ENCODE results near the gene FHL3. TPM values are rescaled to one million over a fixed set of nuclear protein-coding genes. Genes with fewer than 3 reads are reported as not detected.

The FHL3 gene
- total RNA-seq, 1 experiment from 2014 or later: 23.4 TPM

DNA sequence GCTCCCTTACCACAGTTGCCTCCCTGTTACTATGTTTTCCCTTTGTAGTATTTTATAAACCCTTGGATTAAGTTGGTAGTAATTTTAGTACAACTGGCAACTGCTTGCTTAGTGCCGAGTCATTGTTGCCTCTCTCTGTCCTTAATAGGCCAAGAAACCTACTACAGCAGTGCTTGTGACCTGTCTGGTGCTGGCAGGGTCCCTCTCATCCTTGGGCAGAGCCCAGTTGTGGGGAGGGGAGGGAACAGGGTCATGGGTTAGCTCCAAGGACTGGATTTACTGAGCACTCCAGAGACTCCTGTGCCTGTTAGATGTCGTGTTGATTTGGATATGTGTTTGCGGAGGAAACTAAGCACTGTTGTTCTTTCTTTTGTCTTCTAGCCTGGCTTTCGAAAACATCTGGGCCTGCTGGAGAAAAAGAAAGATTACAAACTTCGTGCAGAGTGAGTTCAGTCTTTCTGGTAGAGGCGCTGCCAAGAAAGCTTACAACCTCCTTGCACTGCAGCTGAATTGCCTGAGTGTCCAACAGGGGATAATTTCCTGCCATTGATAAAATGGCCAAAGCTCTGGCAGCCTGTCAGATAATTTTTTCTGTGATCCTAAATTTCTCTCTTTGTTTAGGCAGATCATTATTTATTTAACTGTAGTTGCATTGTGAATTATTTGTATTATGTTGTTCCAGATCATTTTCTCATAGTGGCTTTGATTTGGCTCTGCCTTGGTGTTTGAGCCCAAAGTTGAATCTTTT, 10.8 kb upstream of the FHL3 start:
- Histone ChIP-seq H3K27me3 (ENCODE audit: control insufficient read depth, insufficient read depth, low read length) (no peaks in the 10 kb centered on the region), H3K9me3 (ENCODE audit: control insufficient read depth, insufficient read depth, low read depth, low read length) (no peaks in the 10 kb centered on the region), H3K36me3 (ENCODE audit: control insufficient read depth, insufficient read depth, low read length) (peaks cover 20% of the 10 kb centered on the region), H3K4me1 (ENCODE audit: control insufficient read depth, insufficient read depth, low read length) (peaks cover 19% of the 10 kb centered on the region), H3K27ac (ENCODE audit: low read length) (peak overlapping the region; percentile 65), H3K4me3 (ENCODE audit: low read depth in 2 of 2, low read length in 2 of 2) (no peak overlapping the region)
- ATAC-seq (no peak), DNase-seq (ENCODE audit: low read depth, low spot score) (no peak)
- TF ChIP-seq TCF7L2 (IDR thresholded peaks at IDR 0.05; ENCODE audit: low read depth, low read length) (no peak), POLR2AphosphoS5 (IDR thresholded peaks at IDR 0.05; ENCODE audit: low read depth, low read length) (no peak), CTCF (IDR thresholded peaks at IDR 0.05) (no peak), SIN3A (IDR thresholded peaks at IDR 0.05; ENCODE audit: borderline replicate concordance, insufficient read depth, low read depth, low read length) (no peak)
- no TSS peak for BruUV-seq (replicated peaks)
- intact Hi-C loops (cut with micrococcal nuclease; ENCODE audit: unreplicated experiment) (no loop called here), in situ Hi-C loops (cut with HindIII; ENCODE audit: low pct_unique_long_range_greater_than_20kb, low sequenced_read_pairs) (no loop called here)
- POLR2A ChIA-PET: no interaction called here
- CTCF ChIA-PET: no interaction called here

- TF ChIP-seq TCF7L2 (IDR thresholded peaks at IDR 0.05; ENCODE audit: low read depth, low read length) (no peak), SIN3A (IDR thresholded peaks at IDR 0.05; ENCODE audit: borderline replicate concordance, insufficient read depth, low read depth, low read length) (no peak), CTCF (IDR thresholded peaks at IDR 0.05) (no peak), POLR2AphosphoS5 (IDR thresholded peaks at IDR 0.05; ENCODE audit: low read depth, low read length) (no peak), REST (IDR thresholded peaks at IDR 0.05; ENCODE audit: insufficient read depth in 1 of 2, low read depth in 2 of 2, low read length in 1 of 2) (no peak)
- POLR2A ChIA-PET: interaction anchor here (0.6 kb wide), 2 partner anchors 25 to 417 kb away, joined by 3 read pairs; no protein-coding TSS in a partner anchor
- Histone ChIP-seq H3K4me1 (ENCODE audit: control insufficient read depth, insufficient read depth, low read length) (peaks cover 19% of the 10 kb centered on the region), H3K27me3 (ENCODE audit: control insufficient read depth, insufficient read depth, low read length) (no peaks in the 10 kb centered on the region), H3K27ac (ENCODE audit: low read length) (no peak overlapping the region), H3K4me3 (ENCODE audit: low read depth in 2 of 2, low read length in 2 of 2) (no peak overlapping the region), H3K36me3 (ENCODE audit: control insufficient read depth, insufficient read depth, low read length) (peaks cover 14% of the 10 kb centered on the region), H3K9me3 (ENCODE audit: control insufficient read depth, insufficient read depth, low read depth, low read length) (no peaks in the 10 kb centered on the region)
- no TSS peak for BruUV-seq (replicated peaks)
- intact Hi-C loops (cut with micrococcal nuclease; ENCODE audit: unreplicated experiment): no loop called here
- in situ Hi-C loops (cut with HindIII; ENCODE audit: low pct_unique_long_range_greater_than_20kb, low sequenced_read_pairs): no loop called here
- DNase-seq (ENCODE audit: low read depth, low spot score): no peak
- no peak for ATAC-seq
- CTCF ChIA-PET: interaction anchor here (0.7 kb wide), 1 partner anchor 1499 kb away, joined by 4 read pairs; no protein-coding TSS in a partner anchor
These were observed 9.6 kb upstream of the FHL3 start for GRCh38 chr1:38014724-38015424.
